IPS-20b (cell line): ENCODE data around the gene MTNR1A.

Source experiments
- H3K27ac ChIP-seq: one replicate; pipeline ENCODE4 v1.5.1; 2013; ENCODE audit warnings: low read length
- H3K27me3 ChIP-seq: 2 replicates; pipeline ENCODE4 v1.6.1; 2013; ENCODE audit warnings: mild to moderate bottlenecking, low read length, inconsistent platforms; ENCODE audit not compliant: insufficient read depth
- H3K36me3 ChIP-seq: 2 replicates; pipeline ENCODE4 v1.6.1; 2013; ENCODE audit warnings: low read depth, mild to moderate bottlenecking, inconsistent platforms, low read length, moderate library complexity; ENCODE audit not compliant: insufficient read depth
- H3K4me1 ChIP-seq: 2 replicates; pipeline ENCODE4 v1.6.1; 2013; ENCODE audit warnings: mild to moderate bottlenecking, control low read depth, inconsistent platforms, low read length, moderate library complexity; ENCODE audit not compliant: insufficient read depth
- H3K4me3 ChIP-seq: 2 replicates; pipeline ENCODE4 v1.5.1; 2013; ENCODE audit warnings: mild to moderate bottlenecking, low read length, inconsistent platforms
- H3K9ac ChIP-seq: 2 replicates; pipeline ENCODE4 v1.6.1; 2013; ENCODE audit warnings: low read depth, mild to moderate bottlenecking, inconsistent platforms, low read length, moderate library complexity
- H3K9me3 ChIP-seq: 2 replicates; pipeline ENCODE4 v1.6.1; 2013; ENCODE audit warnings: mild to moderate bottlenecking, low read depth, low read length, inconsistent platforms; ENCODE audit not compliant: insufficient read depth

Gene MTNR1A

GRCh38 chr4:186485150-186485549 lies 70.2 kb downstream of the MTNR1A start:
- Histone ChIP-seq H3K4me1 (peaks cover 4% of the 10 kb centered on the region; the same call in 1 of the 2 replicates), H3K27me3 (peaks cover 10% of the 10 kb centered on the region; the same call in 1 of the 2 replicates), H3K9me3 (peaks cover 12% of the 10 kb centered on the region; the same call in 1 of the 2 replicates), H3K36me3 (no peaks in the 10 kb centered on the region), H3K9ac (no peak overlapping the region), H3K27ac (no peak overlapping the region), H3K4me3 (peak overlapping the region; percentile 54)

- Histone ChIP-seq H3K4me1 (peaks cover 4% of the 10 kb centered on the region; the same call in 1 of the 2 replicates), H3K9me3 (no peaks in the 10 kb centered on the region), H3K9ac (no peak overlapping the region), H3K36me3 (no peaks in the 10 kb centered on the region), H3K4me3 (no peak overlapping the region), H3K27me3 (peaks cover 10% of the 10 kb centered on the region; the same call in 1 of the 2 replicates), H3K27ac (no peak overlapping the region)
Observed at GRCh38 chr4:186483656-186484055, 71.7 kb downstream of the MTNR1A start.
